HL-60/S4 treated with retinoic acid at 250 ng/mL for 4 days and 3 days (cell line): Measurements from ENCODE around the gene RAD9A.

Experiments used
- in situ Hi-C: fragments of 300-500 bp; cut with MboI; formaldehyde crosslinking; loops from 2 replicates; pipeline ENCODE4 v1.7.0; 2022; ENCODE audit warnings: low sequenced_read_pairs

Gene RAD9A

DNA sequence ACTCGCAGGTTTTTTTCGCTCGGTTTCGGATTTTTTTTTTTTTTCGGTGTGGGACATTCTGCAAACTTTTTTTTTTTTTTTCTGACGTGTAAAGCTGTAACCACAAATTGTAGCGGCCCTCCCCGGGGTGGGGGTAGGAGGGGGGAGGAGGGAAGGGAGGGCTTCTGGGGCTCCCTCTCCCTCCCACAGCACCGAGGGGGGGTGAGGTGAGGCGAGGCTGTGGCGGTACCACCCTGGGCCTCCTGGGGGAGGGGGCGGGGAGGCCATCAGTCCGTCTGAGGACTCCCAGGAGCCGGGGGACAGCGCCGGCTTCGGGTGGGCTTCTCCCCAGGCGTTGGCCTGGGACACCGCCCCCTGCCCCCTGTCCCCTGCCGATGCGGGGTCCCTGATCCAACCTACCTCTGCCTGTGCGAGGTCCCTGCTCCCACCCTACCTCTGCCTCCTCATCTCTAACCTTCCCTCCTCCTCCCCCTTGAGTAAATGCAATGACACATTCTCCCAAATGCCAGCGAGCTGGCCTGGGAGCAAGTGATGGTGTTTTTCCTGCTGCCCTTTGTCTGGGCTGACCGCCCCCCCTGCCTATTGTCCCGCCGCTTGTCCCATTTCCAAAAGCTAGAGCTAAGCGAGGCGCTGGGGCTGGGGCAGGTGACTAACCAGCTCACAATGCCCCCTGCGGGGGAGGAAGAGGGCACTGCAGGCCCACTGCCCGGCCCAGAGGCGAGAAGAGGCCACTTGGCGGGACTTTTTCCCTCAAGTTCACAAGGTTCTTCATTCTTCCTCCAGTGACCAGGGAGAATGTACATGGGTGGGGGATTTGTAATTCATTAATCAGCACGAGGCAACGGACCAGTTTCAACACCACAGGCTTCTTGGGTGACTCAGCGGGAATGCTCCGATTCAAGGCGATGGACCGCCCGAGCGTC lies 17.9 kb upstream of the RAD9A start:
- in situ Hi-C loops = no loop called here

- in situ Hi-C loops = no loop called here
Observed at GRCh38 chr11:67374571-67375281, 17.1 kb upstream of the RAD9A start.

- in situ Hi-C loops = no loop called here
Observed at GRCh38 chr11:67375320-67376055, 16.3 kb upstream of the RAD9A start.

- in situ Hi-C loops = no loop called here
Observed at GRCh38 chr11:67376063-67376820, 15.5 kb upstream of the RAD9A start.

- in situ Hi-C loops = no loop called here
Observed at GRCh38 chr11:67376873-67377808, 14.6 kb upstream of the RAD9A start.

- in situ Hi-C loops = no loop called here
Observed at GRCh38 chr11:67378544-67378943, 13.2 kb upstream of the RAD9A start.

DNA sequence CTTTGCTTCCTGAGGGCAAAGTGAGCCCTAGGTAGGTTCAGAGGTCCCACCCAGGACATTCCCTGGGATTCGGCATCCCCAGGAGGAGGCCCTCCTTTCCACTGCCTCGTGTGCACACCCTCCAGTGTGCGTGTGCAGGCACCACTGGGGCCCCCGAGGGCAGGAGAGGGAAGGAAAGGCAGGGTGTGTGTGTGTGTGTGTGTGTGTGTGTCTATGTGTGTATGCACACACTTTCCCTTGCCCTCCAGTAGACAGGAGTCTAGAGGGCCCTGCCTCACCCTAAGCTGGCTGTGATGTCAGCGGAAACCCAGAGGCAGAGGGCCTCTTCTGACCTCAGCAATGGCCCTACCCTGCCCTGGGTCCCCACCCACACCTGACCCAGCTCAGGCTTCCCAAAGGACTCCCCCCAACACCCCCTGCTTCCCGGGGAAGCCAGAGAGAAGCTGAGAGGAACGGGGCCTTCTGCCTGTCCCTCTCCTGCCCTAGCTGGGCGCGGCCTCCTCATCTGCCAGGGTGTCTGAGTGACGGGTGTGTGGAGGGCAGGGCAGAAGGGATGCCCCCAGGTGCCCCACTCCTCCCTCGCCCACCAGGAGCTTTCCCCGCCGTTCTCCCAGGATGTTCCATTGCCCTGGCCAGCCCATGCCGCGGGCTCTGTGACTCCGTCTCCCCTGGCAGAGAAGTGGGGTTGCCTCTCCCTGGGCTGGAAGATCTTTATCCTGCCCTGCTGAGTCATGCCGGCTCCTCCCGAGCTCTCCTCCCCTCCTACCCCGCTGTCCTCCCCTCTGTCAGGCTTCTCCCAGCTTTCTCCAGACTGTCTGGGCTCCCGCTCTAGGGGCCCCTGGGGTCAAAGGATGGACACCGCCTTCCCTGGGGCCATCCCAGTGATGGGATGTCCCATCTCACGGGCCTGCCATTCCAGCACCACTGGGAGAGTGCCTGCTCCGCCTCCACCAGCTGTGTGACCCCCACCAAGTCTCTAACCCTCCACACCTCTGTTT lies 12.4 kb upstream of the RAD9A start:
- in situ Hi-C loops = loop anchor here (10.0 kb wide), 1 partner anchor 115 kb away; the partner anchor contains the start of gene GRK2

DNA sequence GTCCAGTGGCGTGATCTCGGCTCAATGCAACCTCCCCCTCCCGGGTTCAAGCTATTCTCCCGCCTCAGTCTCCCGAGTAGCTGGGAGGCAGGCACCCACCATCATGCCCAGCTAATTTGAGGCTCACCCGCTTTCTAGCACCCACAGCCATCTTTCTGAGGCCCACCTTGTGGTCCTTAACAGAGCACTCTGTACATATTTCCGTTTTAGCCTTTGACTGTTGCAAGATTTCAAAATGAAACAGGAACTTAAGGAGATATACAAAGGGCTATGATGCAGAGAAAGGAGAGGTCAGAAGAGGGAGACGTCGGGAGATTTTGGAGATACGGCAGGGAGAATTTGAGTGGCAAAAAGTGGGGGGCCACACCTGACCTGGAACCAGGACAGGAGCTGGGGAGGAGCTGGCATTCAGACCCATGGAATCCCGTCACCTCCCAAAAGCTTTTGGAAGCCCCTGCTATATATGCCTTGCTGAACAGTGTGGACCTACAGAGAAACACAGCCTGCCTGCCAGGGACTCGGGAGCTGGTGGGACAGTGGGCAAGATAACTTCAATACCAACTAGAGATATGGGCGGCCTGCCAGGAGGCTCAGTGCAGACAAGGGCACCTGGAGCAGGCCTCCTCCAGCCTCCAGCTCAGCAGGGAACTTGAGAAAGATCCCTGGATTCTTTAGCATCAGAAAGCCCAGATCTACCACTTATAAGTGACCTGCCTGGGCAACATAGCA lies 10.4 kb upstream of the RAD9A start:
- in situ Hi-C loops = loop anchor here (10.0 kb wide), 1 partner anchor 117 kb away; the partner anchor contains the start of gene GRK2

GRCh38 chr11:67382276-67383136 lies 9.3 kb upstream of the RAD9A start:
- in situ Hi-C loops = loop anchor here (10.0 kb wide), 1 partner anchor 118 kb away; the partner anchor contains the start of gene GRK2

GRCh38 chr11:67384851-67385366 lies 6.9 kb upstream of the RAD9A start:
- in situ Hi-C loops = loop anchor here (10.0 kb wide), 1 partner anchor 120 kb away; the partner anchor contains the start of gene GRK2

GRCh38 chr11:67387069-67387468 lies 4.7 kb upstream of the RAD9A start:
- in situ Hi-C loops = loop anchor here (10.0 kb wide), 1 partner anchor 122 kb away; the partner anchor contains the start of gene GRK2

DNA sequence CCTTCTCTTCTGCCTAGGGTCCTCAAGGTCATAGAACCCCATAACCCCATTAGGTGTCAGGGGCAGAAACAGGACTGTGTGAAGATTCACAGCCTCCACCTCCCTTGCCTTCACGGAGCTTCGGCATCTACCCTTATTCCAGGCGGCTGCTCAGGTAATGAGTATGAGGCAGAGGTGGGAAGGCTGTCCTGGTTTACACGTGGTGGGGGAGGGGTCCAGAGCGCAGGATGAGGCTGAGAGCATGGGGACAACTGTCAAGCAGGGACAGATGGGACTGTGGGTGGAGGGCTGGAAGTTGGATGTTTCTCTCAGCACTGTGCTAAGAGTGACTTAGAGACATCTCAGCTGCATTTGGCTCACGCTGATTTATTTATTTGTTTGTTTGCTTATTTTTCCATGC lies 4.3 kb upstream of the RAD9A start:
- in situ Hi-C loops = loop anchor here (10.0 kb wide), 1 partner anchor 123 kb away; the partner anchor contains the start of gene GRK2

GRCh38 chr11:67389477-67389876 lies 2.3 kb upstream of the RAD9A start:
- in situ Hi-C loops = loop anchor here (10.0 kb wide), 1 partner anchor 125 kb away; the partner anchor contains the start of gene GRK2

DNA sequence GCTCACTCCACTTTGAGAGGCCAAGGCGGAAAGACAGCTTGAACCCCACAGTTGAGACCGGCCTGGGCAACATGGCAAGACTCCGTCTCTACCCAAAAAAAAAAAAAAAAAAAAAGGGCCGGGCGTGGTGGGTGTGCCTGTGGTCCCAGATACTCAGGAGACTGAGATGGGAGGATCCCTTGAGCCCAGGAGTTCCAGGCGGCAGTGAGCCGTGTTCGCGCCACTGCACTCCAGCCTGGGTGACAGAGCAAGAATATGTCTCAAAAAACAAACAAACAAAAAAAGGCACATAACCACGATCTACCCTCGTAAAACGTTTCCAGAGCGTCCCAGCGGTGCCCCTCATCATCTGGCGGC lies 861 bp upstream of the RAD9A start:
- in situ Hi-C loops = no loop called here

GRCh38 chr11:67392183-67392715 lies 463 bp downstream of the RAD9A start:
- in situ Hi-C loops = no loop called here

DNA sequence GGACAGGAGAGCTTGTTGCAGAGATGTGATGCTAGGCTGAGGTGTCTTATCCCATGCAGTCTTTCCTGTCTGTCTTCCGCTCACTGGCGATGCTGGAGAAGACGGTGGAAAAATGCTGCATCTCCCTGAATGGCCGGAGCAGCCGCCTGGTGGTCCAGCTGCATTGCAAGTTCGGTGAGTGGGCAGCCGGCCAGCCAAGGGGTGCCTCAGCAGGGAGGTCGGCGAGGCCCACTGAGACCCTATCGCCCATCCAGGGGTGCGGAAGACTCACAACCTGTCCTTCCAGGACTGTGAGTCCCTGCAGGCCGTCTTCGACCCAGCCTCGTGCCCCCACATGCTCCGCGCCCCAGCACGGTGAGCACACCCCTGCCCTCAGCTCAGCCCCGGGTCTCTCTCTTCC lies 1.7 kb downstream of the RAD9A start:
- in situ Hi-C loops = no loop called here
